ENCODE measurements around the gene CTPS1.
A peak's percentile ranks its signal among the peaks of the same experiment; 100 is the strongest.

The CTPS1 gene

GRCh38 chr1:41003127-41003639 is 23.7 kb downstream of the CTPS1 start:
- no peak for DNase-seq

GRCh38 chr1:41003640-41004220 is 24.2 kb downstream of the CTPS1 start:
- DNase-seq: peak; percentile 73

- DNase-seq: no peak
These were observed 26.4 kb downstream of the CTPS1 start for GRCh38 chr1:41005876-41006275.

GRCh38 chr1:41006942-41007865 is 27.7 kb downstream of the CTPS1 start:
- DNase-seq: no peak

DNA sequence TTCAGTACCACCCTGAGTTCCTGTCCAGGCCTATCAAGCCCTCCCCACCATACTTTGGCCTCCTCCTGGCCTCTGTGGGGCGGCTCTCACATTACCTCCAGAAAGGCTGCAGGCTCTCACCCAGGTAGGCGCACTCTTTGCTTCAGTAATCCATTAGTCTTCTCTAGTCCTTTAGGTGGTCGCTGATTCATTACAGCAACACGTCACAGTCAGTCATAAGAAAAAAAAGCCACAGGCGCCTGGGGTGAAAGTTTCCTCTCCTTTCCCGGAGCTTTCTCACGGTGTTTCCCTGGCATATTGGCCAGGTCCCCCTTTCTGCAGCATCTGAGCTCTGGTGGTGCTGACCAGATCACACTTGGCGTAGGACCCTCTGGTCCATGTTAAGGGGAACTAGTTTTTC is 30.0 kb downstream of the CTPS1 start:
- DNase-seq: no peak

- no peak for DNase-seq
These were observed 30.8 kb downstream of the CTPS1 start for GRCh38 chr1:41010345-41010744.

DNA sequence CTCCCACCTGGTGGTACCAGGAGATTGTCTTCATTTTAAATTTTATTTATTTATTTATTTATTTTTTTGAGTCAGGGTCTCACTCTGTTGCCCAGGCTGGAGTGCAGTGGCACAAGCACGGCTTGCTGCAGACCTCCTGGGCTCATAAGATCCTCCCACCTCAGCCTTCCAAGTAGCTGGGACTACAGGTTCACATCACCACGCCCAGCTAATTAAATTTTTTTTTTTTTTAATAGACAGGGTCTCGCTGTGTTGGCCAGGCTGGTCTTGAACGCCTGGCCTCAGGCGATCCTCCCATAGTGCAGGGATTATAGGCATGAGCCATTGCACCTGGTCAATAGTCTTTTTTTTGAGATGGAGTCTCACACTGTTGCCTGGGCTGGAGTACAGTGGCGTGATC is 33.5 kb downstream of the CTPS1 start:
- DNase-seq: no peak

DNA sequence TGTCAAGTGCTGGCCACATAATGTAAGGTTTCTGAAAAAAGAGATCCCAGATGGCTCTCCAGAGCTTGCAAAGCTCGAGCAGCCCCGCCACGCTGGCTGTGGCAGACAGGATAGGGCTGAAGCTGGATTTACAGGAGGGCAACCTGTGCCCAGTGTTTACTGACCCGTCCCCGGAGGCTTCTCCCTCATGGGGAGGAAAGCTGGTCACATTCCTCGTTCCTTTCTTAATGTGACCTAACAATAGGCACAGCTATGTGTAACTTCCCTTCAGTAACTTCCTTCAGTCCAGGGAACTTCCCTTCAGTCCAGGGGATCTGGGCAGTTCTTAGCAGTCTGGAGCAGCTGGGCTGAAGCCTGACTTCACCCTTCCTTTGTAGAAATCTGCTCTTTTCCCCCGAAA is 34.3 kb downstream of the CTPS1 start:
- DNase-seq: no peak

DNA sequence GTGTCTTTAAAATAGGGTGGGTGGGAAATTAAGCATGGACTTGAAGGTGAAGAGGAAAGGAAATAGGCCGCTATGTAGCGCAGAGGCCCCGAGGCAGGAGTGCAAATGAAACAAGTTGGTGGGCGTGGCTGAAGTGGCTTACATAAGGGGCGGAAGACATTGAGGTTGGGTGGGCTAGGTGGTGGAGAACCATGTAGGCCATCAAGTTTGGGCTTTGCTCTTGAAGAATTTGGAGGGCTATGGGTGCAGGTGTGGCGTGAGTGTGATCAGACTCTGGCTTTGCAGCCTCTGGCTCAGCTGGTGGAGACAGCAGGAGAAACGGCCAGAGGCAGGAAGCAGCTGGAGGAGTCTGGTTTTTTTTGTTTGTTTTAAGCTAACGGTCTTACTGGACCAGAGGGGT is 35.4 kb downstream of the CTPS1 start:
- DNase-seq: no peak

GRCh38 chr1:41015281-41015896 is 35.9 kb downstream of the CTPS1 start:
- no peak for DNase-seq

- DNase-seq: no peak
These were observed 36.5 kb downstream of the CTPS1 start for GRCh38 chr1:41015897-41016470.

DNA sequence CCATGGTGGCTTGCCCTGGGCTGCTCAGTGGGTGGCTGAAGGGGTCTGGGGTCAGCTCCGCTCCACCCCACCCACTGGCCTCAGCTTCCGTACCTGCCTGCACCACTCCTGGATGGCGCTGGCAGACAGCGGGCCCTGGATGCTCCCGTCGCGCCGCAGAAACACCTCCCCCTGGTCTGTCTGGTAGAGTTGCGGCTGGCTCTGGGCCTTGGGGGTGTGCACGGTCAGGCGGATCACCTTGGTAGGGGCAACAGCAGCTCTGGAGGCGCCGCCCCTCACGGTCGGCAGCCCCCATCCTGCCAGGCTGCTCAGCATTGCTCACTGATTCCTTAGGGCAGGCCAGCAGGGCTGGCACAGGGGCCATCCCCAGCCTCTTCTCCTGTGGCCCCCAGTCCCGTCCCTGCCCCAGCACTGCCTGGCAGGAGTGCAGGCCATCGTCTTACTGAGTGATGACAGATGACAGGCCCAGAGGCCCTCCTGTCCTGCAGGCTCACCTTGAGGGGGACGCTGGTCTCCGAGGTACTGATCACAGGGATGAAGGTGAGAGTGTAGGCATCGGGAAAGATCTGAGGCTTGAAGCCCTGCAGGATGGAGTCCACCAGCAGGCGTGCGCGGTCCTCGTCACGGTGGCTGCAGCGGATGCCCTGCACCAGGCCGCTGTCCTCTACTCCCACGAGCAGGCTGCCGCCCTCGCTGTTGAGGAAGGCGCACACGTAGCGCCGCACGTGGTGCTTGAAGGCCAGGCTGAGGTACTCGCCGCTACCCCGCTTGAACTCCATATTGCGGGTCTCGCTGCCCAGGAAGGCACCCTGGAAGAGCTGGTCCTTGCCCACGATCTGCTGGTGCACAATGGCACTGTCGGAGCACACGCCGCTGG is 37.9 kb downstream of the CTPS1 start:
- no peak for DNase-seq

GRCh38 chr1:41018018-41018410 is 38.5 kb downstream of the CTPS1 start:
- DNase-seq: no peak

DNA sequence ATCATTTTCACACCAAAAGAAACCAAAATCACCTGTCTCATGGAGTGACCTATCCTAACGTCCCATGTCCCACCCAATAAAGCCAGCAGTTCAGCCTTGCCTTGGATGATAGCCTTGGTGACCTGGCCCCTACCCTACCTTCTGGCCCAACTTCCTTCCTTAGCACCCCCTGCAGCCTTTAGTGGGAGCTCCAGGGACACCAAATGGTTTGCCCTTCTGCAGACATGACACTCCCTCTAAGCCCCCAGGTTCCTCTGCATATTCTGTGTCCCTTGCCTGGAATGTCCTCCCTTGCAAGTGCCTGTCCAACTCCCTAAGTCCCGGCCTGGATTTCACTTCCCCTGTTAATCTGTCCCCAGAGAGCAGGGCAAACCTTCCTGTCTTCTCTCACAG is 39.9 kb downstream of the CTPS1 start:
- DNase-seq: no peak

DNA sequence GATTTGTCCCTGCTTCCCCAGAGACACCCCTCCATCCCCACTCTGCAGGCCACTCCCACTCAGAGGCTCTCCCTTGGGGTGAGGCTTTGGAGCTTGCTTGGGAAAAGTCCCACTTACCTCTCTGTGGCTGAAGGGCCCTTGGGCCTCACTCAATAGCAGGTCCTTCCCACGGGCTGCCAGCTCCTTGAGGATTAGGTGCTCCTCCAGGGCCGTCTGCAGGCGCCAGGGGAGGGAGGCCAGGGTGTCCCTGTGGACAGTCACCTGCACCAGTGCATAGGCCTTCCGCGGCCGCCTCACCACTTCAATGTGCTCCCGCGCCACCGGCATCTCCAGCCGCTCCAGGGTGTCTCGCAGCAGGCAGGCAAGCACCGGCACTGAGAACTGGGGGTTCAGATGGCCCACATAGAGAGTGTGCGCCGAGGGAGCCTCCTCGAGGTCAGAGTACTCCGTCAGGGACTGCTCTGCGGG is 40.6 kb downstream of the CTPS1 start:
- DNase-seq: no peak

- no peak for DNase-seq
These were observed 41.2 kb downstream of the CTPS1 start for GRCh38 chr1:41020654-41021053.

DNA sequence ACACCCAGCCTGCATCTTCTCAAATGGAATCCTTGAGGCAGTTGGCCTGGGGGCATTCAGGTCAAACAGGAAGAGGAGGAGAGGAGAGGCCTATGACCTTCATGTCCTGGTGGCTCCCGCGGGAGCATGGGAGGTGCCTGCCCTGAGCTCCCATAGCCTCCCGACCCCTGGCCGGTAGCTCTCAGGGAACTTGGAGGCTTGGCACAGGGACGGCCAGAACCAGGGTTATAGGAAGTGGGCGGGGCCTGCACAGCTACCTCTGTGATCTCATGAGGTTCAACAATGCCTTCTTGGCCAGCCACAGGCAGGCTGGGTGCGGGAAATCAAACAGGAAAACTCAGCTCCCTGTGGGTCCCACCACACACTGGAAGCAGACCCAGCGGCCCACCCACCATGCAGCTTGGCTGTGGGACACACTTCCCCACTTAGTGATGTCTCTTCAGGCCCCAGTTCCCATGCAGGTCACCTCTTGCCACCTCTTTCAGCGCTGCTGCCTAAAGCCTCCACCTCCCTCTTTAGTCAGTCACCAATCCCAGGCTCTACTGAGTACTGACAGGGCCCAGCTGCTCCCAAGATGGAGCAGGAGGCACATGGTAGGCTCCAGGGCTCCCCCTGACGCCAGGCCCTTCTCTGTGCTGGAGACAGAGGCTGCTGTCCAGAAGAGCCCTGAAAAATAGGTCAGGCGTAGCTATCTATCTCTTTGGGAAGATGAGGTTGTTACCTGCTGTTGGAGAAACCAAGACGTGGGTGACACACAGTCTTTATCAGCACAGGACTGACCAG is 42.2 kb downstream of the CTPS1 start, which contains the start of gene SLFNL1:
SLFNL1 (minus strand) TSS at position 200 of the 783 bp plus-strand sequence. CDS start 1,065 bp downstream, outside the sequence.
- DNase-seq: no peak

DNA sequence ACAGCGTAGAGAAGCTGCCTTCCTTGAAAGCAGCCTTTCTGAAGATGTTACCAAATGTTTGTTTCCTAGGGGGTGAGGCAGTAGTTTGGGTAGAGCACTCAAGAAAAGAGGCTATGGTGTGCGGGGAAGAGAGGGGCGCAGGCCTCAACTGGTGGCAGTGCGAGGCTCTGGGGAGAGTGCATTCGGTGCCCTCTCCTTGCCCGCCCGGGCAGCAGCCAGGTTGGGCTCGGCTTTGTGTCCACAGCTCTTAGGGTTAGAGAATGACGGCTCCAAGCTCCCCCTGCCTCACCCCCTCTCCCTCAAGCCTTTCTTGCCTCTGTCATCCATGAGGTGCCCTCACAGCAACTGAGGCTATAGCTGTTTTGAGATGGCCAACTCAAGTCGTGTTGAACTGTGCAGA is 42.9 kb downstream of the CTPS1 start:
- DNase-seq: no peak

- no peak for DNase-seq
These were observed 43.9 kb downstream of the CTPS1 start for GRCh38 chr1:41023279-41023990.

DNA sequence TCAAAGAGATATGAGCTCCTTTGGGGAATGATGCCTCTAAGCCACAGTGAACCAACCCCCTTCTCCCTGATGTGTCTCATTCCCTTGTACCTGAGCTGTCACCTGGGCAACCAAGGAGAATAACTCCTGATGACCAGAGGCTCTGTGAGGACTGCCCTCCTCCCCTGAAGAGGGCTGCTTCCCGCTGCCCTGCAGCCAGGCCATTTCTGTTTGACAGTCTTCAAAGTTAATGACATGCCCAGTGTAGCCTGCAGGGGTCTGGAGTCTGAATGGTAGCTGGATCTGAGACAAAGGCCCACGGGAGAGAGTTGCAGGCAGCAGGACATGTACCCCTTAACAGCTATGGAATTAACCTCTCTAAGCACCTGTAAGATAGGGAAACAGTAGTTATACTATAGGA is 45.5 kb downstream of the CTPS1 start:
- DNase-seq: no peak
